GM12874 (cell line): ENCODE measurements around the gene PLD1.

Experiments
- CTCF ChIP-seq: IDR thresholded peaks from 2 replicates; pipeline ENCODE4 v1.5.1; 2011; ENCODE audit warnings: low read depth, mild to moderate bottlenecking, control low read depth, low read length, moderate library complexity; ENCODE audit not compliant: insufficient read depth

The PLD1 gene

DNA sequence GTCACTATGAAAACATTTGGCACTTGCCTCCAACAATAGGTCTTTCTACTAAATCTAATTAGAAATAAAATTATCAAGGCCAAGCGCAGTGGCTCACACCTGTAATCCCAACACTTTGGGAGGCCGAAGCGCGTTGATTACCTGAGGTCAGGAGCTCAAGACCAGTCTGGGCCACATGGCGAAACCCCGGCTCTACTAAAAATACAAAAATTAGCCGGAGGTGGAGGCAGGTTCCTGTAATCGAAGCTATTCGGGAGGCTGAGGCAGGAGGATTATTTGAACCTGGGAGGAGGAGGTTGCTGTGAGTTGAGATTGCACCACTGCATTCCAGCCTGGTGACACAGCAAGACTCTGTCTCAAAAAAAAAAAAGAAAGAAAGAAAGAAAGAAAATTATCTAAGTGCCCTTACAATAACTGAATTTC is 1.6 kb upstream of the PLD1 start:
- TF ChIP-seq CTCF: no peak

DNA sequence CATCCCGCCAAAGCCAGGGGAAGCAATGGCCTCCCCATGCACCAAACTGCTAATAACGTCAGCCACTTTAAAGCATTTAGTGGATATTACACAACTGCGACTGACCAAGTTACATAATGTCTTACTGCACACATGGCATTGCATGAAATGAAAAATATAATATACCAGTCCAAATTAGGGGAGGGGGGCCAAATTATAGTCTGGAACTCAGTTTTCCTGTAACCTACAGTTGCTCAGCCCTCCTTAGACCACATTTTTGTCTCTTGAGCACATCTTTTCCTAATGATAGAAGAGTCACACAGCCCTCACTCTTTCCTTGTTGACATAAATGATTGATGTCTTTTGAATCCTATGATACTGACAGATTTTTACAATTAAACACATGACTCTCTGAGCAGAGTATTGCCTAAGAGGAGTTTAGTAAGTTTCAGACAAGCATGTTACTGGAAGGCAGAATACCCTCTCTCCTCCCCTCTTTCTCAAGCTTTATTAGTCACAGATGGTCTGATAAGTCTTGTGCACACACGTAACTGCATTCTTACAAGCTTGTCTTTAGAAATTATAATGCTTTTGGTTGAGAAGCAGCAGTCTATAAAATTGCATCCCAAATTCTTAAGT is 1.1 kb upstream of the PLD1 start:
- TF ChIP-seq CTCF: no peak

- no peak for TF ChIP-seq CTCF
These were observed 479 bp upstream of the PLD1 start for GRCh38 chr3:171810629-171811294.

DNA sequence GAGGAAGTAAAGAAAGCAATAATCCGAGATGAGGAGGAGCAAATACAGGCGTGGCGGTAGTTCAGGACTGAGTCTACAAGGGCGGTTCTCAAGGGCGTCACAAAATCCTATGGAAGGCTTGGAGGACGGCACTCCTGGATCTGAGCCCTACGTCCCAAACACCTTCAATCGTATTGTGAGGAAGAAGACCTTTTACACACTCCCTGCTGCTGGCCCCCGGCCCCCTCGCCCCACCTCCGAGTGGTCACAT is 747 bp downstream of the PLD1 start:
- TF ChIP-seq CTCF: no peak

DNA sequence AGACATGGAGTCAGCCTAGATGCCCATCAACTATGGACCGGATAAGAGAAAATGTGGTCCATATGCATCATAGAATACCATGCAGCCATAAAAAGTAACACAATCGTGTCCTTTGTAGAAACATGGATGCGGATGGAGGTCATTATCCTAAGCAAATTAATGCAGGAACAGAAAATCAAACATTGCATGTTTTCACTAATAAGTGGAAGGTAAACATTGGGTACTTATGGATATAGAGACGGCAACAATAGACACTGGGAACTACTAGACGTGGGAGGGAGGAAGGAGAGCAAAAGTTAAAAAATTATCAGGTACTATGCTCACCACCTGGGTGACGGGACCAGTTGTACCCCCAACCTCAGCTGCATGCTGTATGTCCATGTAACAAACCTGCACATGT is 2.5 kb downstream of the PLD1 start:
- TF ChIP-seq CTCF: no peak

DNA sequence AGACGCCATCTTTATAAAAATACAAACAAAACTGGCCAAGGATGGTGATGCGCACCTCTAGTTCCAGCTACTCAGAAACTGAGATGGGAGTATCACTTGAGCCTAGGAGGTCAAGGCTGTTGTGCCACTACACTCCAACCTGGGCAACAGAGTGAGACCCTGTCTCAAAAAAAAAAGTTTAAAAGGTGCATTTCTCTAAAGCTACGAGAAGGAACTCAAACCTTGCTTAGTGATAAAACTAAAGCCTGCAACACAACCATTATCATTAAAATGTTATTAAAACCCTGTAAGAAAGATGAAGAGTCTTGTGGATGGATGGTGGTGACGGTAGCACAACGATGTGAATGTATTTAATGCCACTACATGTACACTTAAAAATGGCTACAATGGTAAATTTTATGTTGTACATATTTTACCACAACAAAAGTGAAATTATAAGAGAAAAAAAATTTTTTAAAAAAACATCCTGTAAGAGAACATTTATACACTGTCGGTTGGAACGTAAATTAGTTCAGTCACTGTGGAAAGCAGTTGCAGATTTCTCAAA is 3.1 kb downstream of the PLD1 start:
- TF ChIP-seq CTCF: no peak

DNA sequence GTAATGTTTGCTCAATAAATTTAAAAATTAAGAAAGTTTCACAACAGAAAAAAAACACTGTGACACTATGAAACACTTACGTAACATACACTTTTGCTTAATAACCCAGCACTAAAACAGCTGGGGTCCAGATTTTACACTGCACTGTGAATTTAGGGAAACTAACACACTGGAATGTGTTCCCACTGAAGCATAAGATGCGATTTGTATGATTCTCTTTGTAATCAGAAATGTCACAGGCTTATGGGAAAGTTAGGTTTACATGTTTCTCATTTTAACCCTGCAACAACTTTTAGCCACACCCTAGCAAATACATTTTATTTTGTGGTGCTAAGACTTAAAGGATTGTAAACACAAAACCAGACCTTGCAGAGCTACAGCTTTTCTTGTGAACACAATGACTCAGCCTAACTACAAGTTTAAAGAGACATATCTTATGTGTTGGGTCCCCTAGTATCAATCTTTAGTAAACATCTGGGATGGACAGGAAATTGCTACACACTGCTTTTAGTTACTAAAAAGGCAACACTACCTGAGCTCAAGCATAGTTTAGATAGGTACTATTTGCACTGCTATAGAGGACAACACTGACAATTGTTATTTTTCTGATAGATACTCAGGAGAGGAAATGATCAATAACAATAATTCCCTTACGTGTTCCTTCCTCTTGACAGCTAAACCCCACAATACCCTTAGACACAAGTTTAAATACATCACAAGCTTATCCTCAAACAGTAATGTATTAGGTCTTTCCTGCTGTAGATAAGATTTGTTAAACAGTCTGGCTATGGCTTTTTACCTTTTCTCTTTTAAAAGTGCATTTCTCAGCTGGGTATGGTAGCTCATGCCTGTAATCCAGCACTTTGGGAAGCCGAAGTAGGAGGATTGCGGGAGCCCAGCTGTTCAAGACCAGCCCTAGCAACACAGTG is 3.8 kb downstream of the PLD1 start:
- no peak for TF ChIP-seq CTCF
